K562 (cell line): ENCODE results near the gene PHF20. TPM values are rescaled to one million over a fixed set of nuclear protein-coding genes. Genes with fewer than 3 reads are reported as not detected.
A peak's percentile ranks its signal among the peaks of the same experiment; 100 is the strongest.

Experiments
- BCOR ChIP-seq: fragments of 450-650 bp; IDR thresholded peaks from 2 replicates; pipeline ENCODE4 v1.6.1; 2016
- BRD4 ChIP-seq: fragments of 200-600 bp; sonication (generic); IDR thresholded peaks from 2 replicates; pipeline ENCODE4 v1.6.1; 2017; ENCODE audit warnings: inconsistent platforms
- CBX5 ChIP-seq: IDR thresholded peaks from 2 replicates; pipeline ENCODE4 v1.6.1; 2014; ENCODE audit warnings: low read depth, borderline replicate concordance
- CREM ChIP-seq: IDR thresholded peaks from 2 replicates; pipeline ENCODE4 v1.6.1; 2014; ENCODE audit warnings: antibody characterized with exemption, low read depth
- E2F3 ChIP-seq: fragments of 250-450 bp; sonication (Bioruptor Pico); IDR thresholded peaks from 2 replicates; pipeline ENCODE4 v1.4.0; 2020; ENCODE audit warnings: mild to moderate bottlenecking
- E2F6 ChIP-seq, 2 experiments: IDR thresholded peaks; 2 replicates each; pipeline ENCODE4 v1.6.1; 2011; ENCODE audit warnings: borderline replicate concordance in 1 of 2, control low read depth in 1 of 2, low read depth in 1 of 2, low read length in 1 of 2, mild to moderate bottlenecking in 1 of 2, mixed read lengths in 1 of 2, moderate library complexity in 1 of 2; ENCODE audit not compliant: insufficient read depth in 1 of 2, insufficient read length in 1 of 2, poor library complexity in 1 of 2, severe bottlenecking in 1 of 2; ENCODE audit errors: extremely low read depth in 1 of 2
- FIP1L1 ChIP-seq: fragments of 200-400 bp; formaldehyde crosslinking; IDR thresholded peaks from 2 replicates; pipeline ENCODE4 v1.6.1; 2018; ENCODE audit warnings: mild to moderate bottlenecking, low read depth, low read length; ENCODE audit not compliant: poor library complexity, severe bottlenecking
- FOXK2 ChIP-seq, 2 experiments: fragments of 450-650 bp; IDR thresholded peaks in 1 of 2; conservative IDR thresholded peaks in 1 of 2; 2 replicates each; pipeline ENCODE4 v1.6.1; 2016; ENCODE audit warnings: low read depth in 2 of 2, mild to moderate bottlenecking in 1 of 2
- HNRNPL ChIP-seq: fragments of 200-400 bp; formaldehyde crosslinking; IDR thresholded peaks from 2 replicates; pipeline ENCODE4 v1.6.1; 2017; ENCODE audit warnings: low read depth, mild to moderate bottlenecking, low read length
- MLX ChIP-seq, 2 experiments: fragments of 450-650 bp in 1 of 2; sonication (generic) in 1 of 2; formaldehyde crosslinking; conservative IDR thresholded peaks; 2 replicates each; pipeline versions ENCODE4 v1.4.0 to v1.8.1; 2020 to 2022; ENCODE audit warnings: mild to moderate bottlenecking in 1 of 2, missing genetic modification reagents in 1 of 2
- NFATC3 ChIP-seq: fragments of 450-650 bp; IDR thresholded peaks from 2 replicates; pipeline ENCODE4 v1.6.1; 2017; ENCODE audit warnings: mild to moderate bottlenecking
- NR2C2 ChIP-seq, 2 experiments: fragments of 200-800 bp in 1 of 2; sonication (Bioruptor generic) in 1 of 2; sonication (generic) in 1 of 2; formaldehyde crosslinking in 1 of 2; IDR thresholded peaks; 2 replicates each; pipeline versions ENCODE4 v1.6.1 to v1.8.0; 2016 to 2022; ENCODE audit warnings: mild to moderate bottlenecking in 1 of 2, missing compliant biosample characterization in 1 of 2, missing genetic modification characterization in 1 of 2, missing genetic modification reagents in 1 of 2
- NRF1 ChIP-seq, 2 experiments: fragments of 450-650 bp; IDR thresholded peaks in 1 of 2; conservative IDR thresholded peaks in 1 of 2; 2 replicates each; pipeline ENCODE4 v1.6.1; 2014; ENCODE audit warnings: mild to moderate bottlenecking in 2 of 2
- SMARCC2 ChIP-seq: fragments of 450-650 bp; IDR thresholded peaks from 2 replicates; pipeline ENCODE4 v1.6.1; 2017; ENCODE audit warnings: antibody characterized with exemption, moderate library complexity, mild to moderate bottlenecking, low read depth
- TEAD2 ChIP-seq: fragments of 450-650 bp; IDR thresholded peaks from 2 replicates; pipeline ENCODE4 v1.6.1; 2016; ENCODE audit warnings: missing genetic modification characterization, control low read depth, missing compliant biosample characterization
- THRAP3 ChIP-seq: fragments of 450-650 bp; IDR thresholded peaks from 2 replicates; pipeline ENCODE4 v1.6.1; 2016; ENCODE audit warnings: mild to moderate bottlenecking, inconsistent platforms, borderline replicate concordance
- ZFP30 ChIP-seq: fragments of 250-450 bp; sonication (Bioruptor Pico); IDR thresholded peaks from 2 replicates; pipeline ENCODE4 v1.8.0; 2022; ENCODE audit warnings: moderate library complexity, mild to moderate bottlenecking, inconsistent platforms, borderline replicate concordance
- ZFX ChIP-seq: sonication (generic); formaldehyde crosslinking; IDR thresholded peaks from 2 replicates; pipeline ENCODE4 v1.8.0; 2022; ENCODE audit warnings: mild to moderate bottlenecking, missing genetic modification reagents, moderate library complexity
- ZNF24 ChIP-seq: fragments of 450-650 bp; IDR thresholded peaks from 2 replicates; pipeline ENCODE4 v1.6.1; 2016
- ZNF764 ChIP-seq: fragments of 250-450 bp; sonication (Bioruptor Pico); IDR thresholded peaks from 2 replicates; pipeline ENCODE4 v1.4.0; 2020; ENCODE audit warnings: low read depth, mild to moderate bottlenecking, moderate library complexity
- ZZZ3 ChIP-seq: fragments of 450-650 bp; IDR thresholded peaks from 2 replicates; pipeline ENCODE4 v1.6.1; 2016; ENCODE audit warnings: antibody characterized with exemption, mild to moderate bottlenecking, moderate library complexity
- polyA plus RNA-seq, 8 experiments: library from polyadenylated mRNA; depleted of rRNA in 4 of 8; stranded (reverse) in 5 of 8; unstranded in 3 of 8; fragments of >200 nt; fragmentation: Nextera tagmentation in 2 of 8; fragmentation: Illumina TruSeq in 1 of 8; extraction: Ambion mirVana in 2 of 8; extraction: Trizol in 1 of 8; gene quantifications; 2 replicates each; pipeline versions ENCODE4 v1.2.1 to v1.2.3, GENCODE V29; 2011 to 2014; ENCODE audit warnings: inconsistent platforms in 1 of 8, missing spikeins in 1 of 8
- total RNA-seq, 7 experiments: library from RNA; depleted of rRNA in 6 of 7; stranded (reverse); fragments of >200 nt in 6 of 7; fragmentation: Illumina TruSeq in 2 of 7; extraction: Trizol in 2 of 7; gene quantifications; 2 replicates each; pipeline versions ENCODE4 v1.2.1 to v1.2.3, GENCODE V29; 2011 to 2021; ENCODE audit warnings: low replicate concordance in 1 of 7
- TF ChIP-seq, protein P1 (sequence below): fragments of 450-650 bp; IDR thresholded peaks from 2 replicates; pipeline ENCODE4 v1.6.1; 2016; ENCODE audit warnings: mild to moderate bottlenecking

Gene PHF20
- total and polyA plus RNA-seq, 9 of the 15 experiments (the other 6 are each of a cell fraction or from before 2014, with no cell fraction given) = 49.9 to 196 (median 70.7) TPM

- peak; percentile 84 to 95 for TF ChIP-seq E2F6 (IDR thresholded peaks at IDR 0.05; ENCODE audit: borderline replicate concordance in 1 of 2, extremely low read depth in 1 of 2, insufficient read depth in 1 of 2, insufficient read length in 1 of 2, low read depth in 1 of 2, low read length in 1 of 2, poor library complexity in 1 of 2, severe bottlenecking in 1 of 2)
- 0 out of 2 replicates have a peak, but pooled peaks have one; percentile 54 for TF ChIP-seq E2F3
- TF ChIP-seq FIP1L1 = peak; percentile 96
- TF ChIP-seq, protein P1, sequence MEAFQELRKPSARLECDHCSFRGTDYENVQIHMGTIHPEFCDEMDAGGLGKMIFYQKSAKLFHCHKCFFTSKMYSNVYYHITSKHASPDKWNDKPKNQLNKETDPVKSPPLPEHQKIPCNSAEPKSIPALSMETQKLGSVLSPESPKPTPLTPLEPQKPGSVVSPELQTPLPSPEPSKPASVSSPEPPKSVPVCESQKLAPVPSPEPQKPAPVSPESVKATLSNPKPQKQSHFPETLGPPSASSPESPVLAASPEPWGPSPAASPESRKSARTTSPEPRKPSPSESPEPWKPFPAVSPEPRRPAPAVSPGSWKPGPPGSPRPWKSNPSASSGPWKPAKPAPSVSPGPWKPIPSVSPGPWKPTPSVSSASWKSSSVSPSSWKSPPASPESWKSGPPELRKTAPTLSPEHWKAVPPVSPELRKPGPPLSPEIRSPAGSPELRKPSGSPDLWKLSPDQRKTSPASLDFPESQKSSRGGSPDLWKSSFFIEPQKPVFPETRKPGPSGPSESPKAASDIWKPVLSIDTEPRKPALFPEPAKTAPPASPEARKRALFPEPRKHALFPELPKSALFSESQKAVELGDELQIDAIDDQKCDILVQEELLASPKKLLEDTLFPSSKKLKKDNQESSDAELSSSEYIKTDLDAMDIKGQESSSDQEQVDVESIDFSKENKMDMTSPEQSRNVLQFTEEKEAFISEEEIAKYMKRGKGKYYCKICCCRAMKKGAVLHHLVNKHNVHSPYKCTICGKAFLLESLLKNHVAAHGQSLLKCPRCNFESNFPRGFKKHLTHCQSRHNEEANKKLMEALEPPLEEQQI = peak; percentile 74; the same call in 1 of the 2 replicates
- no peak for TF ChIP-seq NFATC3
- TF ChIP-seq BCOR = peak; percentile 7; the same call in 1 of the 2 replicates
- TF ChIP-seq CBX5 = peak; percentile 85; the same call in 1 of the 2 replicates
- TF ChIP-seq ZFX (CRISPR knock-in tag) = peak; percentile 88
- no peak for TF ChIP-seq TEAD2
- TF ChIP-seq CREM = peak; percentile 87
- TF ChIP-seq SMARCC2 = no peak
- TF ChIP-seq BRD4 = no peak
- peak; percentile 72 for TF ChIP-seq NR2C2 (CRISPR knock-in tag; IDR thresholded peaks at IDR 0.05)
- TF ChIP-seq NR2C2 (tag; IDR thresholded peaks at IDR 0.05) = peak; percentile 96
- TF ChIP-seq ZNF24 = no peak; the same call in 1 of the 2 replicates
- TF ChIP-seq ZFP30 (CRISPR knock-in tag) = no peak
- no peak for TF ChIP-seq ZNF764
- TF ChIP-seq NRF1 (conservative IDR thresholded peaks at IDR 0.05 in 1 of 2, IDR thresholded peaks at IDR 0.05 in 1 of 2) = peak; percentile 95 to 96
- TF ChIP-seq HNRNPL = peak; percentile 34; the same call in 1 of the 2 replicates
- TF ChIP-seq FOXK2 (conservative IDR thresholded peaks at IDR 0.05 in 1 of 2, IDR thresholded peaks at IDR 0.05 in 1 of 2; ENCODE audit: low read depth in 2 of 2) = peak in 1 of 2 experiments; percentile 71; a peak in 2 of 4 replicates
- peak; percentile 75; the same call in 1 of the 2 replicates for TF ChIP-seq THRAP3
- 0 out of 4 replicates have a peak, but pooled peaks of 1 of the 2 experiments have one; percentile 35 for TF ChIP-seq MLX (CRISPR knock-in tag; conservative IDR thresholded peaks at IDR 0.05)
- TF ChIP-seq ZZZ3 = peak; percentile 65; the same call in 1 of the 2 replicates
These were observed 182.5 kb downstream of the PHF20 start, which contains the start of gene SCAND1 (continued) for GRCh38 chr20:35954200-35954906.
